Measurements from ENCODE around the gene HELZ2. TPM values are rescaled to one million over a fixed set of nuclear protein-coding genes. Genes with fewer than 3 reads are reported as not detected.

Gene HELZ2, protein sequence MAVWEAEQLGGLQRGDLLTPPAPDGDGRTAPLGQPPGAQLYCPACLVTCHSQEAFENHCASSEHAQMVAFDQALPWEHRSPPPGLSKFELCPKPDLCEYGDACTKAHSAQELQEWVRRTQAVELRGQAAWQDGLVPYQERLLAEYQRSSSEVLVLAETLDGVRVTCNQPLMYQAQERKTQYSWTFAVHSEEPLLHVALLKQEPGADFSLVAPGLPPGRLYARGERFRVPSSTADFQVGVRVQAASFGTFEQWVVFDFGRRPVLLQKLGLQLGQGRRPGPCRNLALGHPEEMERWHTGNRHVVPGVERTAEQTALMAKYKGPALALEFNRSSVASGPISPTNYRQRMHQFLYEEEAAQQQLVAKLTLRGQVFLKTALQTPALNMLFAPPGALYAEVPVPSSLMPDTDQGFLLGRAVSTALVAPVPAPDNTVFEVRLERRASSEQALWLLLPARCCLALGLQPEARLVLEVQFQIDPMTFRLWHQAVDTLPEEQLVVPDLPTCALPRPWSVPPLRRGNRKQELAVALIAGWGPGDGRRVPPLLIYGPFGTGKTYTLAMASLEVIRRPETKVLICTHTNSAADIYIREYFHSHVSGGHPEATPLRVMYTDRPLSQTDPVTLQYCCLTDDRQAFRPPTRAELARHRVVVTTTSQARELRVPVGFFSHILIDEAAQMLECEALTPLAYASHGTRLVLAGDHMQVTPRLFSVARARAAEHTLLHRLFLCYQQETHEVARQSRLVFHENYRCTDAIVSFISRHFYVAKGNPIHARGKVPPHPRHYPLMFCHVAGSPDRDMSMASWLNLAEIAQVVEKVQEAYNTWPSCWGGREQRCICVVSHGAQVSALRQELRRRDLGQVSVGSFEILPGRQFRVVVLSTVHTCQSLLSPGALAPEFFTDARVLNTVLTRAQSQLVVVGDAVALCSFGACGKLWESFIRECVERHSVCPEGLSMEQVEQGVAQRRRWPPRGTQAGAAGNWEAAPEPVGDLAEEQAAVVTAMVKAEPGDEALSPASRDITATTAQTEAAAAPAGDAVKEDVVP (N-terminal part only)
- 4.2 and 4.7 TPM in 2 replicates for total RNA-seq (2012; rRNA removed)
- 10.6 and 12.2 TPM in 2 replicates for polyA plus RNA-seq (2012; rRNA removed)
- polyA plus RNA-seq (2012; cell fraction: cytosol; rRNA removed), result 3.2 and 6.8 TPM in 2 replicates
- 10.9 and 32.5 TPM in 2 replicates for polyA plus RNA-seq (2012; cell fraction: nucleus; rRNA removed; ENCODE audit: low replicate concordance)
- percentile 45 among the genes with signal in this experiment for Bru-seq, nascent RNA
- BruChase-seq, experiment 1, labeled RNA remaining after a 6-hour chase, result percentile 58 among the genes with signal in this experiment
- BruChase-seq, experiment 2, labeled RNA remaining after a 2-hour chase, result percentile 61 among the genes with signal in this experiment
- long read RNA-seq, partial matches to known transcripts, result 0 of 1 reads
- long read RNA-seq, other reads (novel, unspliced or antisense), result 1 of 1 reads

DNA sequence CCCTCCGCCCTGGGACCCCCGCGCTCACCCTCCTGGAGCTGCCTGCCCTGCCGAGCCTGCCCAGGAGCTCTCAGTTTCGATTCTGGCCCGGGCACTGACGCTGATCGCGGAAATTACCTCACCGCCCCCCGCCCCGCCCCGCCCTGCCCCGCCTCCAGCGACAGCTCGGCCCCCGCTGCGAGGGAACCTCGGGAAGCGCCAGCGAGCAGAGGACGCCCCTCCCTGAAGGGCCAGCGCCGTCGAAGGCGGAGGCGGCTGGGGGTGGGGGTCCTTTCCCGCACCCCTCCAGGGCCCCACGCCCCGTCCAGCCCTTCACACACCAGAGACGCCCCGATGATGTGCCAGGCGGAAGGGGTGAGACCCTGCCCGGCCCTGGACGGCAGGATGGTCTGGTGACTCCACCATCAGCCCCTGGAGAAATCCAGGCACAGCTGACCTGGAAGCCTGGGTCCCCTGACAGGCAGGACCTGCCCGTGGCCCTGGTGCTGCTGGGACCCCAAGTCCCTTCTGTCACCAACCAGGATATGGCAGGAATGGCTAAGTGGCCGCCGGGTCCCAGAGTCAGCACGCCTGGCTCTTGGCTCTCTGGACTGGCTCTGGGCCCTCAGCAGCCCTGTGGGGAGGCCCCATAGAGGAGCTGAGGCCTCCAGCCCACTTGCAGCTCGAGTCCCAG is at the start of gene HELZ2:
HELZ2 (minus strand) TSS at position 84 of the 673 bp plus-strand sequence. CDS start 1,854 bp downstream, outside the sequence.
- ChIA-PET POLR2A (ENCODE audit: unreplicated experiment) (interaction anchor here (0.6 kb wide), 1 partner anchor 16 kb away, joined by 6 read pairs; no protein-coding TSS in a partner anchor), CTCF (no interaction called here)
- Histone ChIP-seq H3K56ac (ENCODE audit: extremely low read depth, insufficient read depth, low read length) (peak within 1 kb of the TSS; percentile 35), H3K23ac (ENCODE audit: low read depth, low read length) (peak within 1 kb of the TSS; percentile 82), H2BK20ac (ENCODE audit: low read depth, low read length) (no peak within 1 kb of the TSS; the same call in 1 of the 2 replicates), H4K5ac (ENCODE audit: low read depth, low read length) (peak within 1 kb of the TSS; percentile 89), H2BK120ac (ENCODE audit: low read depth, low read length) (peak within 1 kb of the TSS; percentile 51; the same call in 1 of the 2 replicates), H2AK5ac (ENCODE audit: low read depth, low read length) (peak within 1 kb of the TSS; percentile 88), H3K14ac (replicated peaks; ENCODE audit: low read depth, low read length) (peak within 1 kb of the TSS; percentile 75), H3K9me3 (ENCODE audit: control insufficient read depth, insufficient read depth, low read length) (no peaks in the 10 kb centered on the region), H3K18ac (ENCODE audit: low read depth, low read length) (peak within 1 kb of the TSS; percentile 19), H2BK15ac (ENCODE audit: low read depth, low read length) (peak within 1 kb of the TSS; percentile 81; the same call in 1 of the 3 replicates), H3K4ac (ENCODE audit: low read depth, low read length) (peak within 1 kb of the TSS; percentile 92), H3K79me1 (ENCODE audit: low read depth in 1 of 2, low read length in 2 of 2) (peaks cover 4 to 13% of the 10 kb centered on the region in 2 experiments), H2AFZ (replicated peaks; ENCODE audit: low read length, poor library complexity) (peak within 1 kb of the TSS; percentile 95), H2BK5ac (ENCODE audit: low read depth, low read length, poor library complexity, severe bottlenecking) (peak within 1 kb of the TSS; percentile 71), H3K4me1 (ENCODE audit: control insufficient read depth, insufficient read depth, low read length) (peaks cover 10% of the 10 kb centered on the region), H3K4me3 (ENCODE audit: insufficient read depth, low read depth, low read length) (peak within 1 kb of the TSS; percentile 85), H3K9me1 (ENCODE audit: insufficient read depth, low read length) (peaks cover 3% of the 10 kb centered on the region; the same call in 1 of the 2 replicates), H2AK9ac (replicated peaks; ENCODE audit: low read depth, low read length, poor library complexity) (peak within 1 kb of the TSS; percentile 99), H4K8ac (ENCODE audit: low read depth in 2 of 2, low read length in 2 of 2) (peak within 1 kb of the TSS; percentile 92 to 95), H3K27me3 (ENCODE audit: control insufficient read depth, insufficient read depth, low read length) (no peaks in the 10 kb centered on the region), H4K20me1 (ENCODE audit: insufficient read depth, low read length) (no peaks in the 10 kb centered on the region), H3K27ac (ENCODE audit: insufficient read depth, low read length) (peak within 1 kb of the TSS; percentile 83), H3K9ac (ENCODE audit: low read depth, low read length) (peak within 1 kb of the TSS; percentile 95), H3K36me3 (ENCODE audit: control insufficient read depth, insufficient read depth, low read length) (peaks cover 6% of the 10 kb centered on the region; the same call in 1 of the 2 replicates), H4K91ac (ENCODE audit: insufficient read depth, low read depth, low read length) (peak within 1 kb of the TSS; percentile 89), H3K4me2 (ENCODE audit: low read depth, low read length) (peak within 1 kb of the TSS; percentile 76)
- TF ChIP-seq MAZ (IDR thresholded peaks at IDR 0.05; ENCODE audit: borderline replicate concordance, low read depth, low read length) (peak; percentile 72; the same call in 1 of the 2 replicates), POLR2A (IDR thresholded peaks at IDR 0.05; ENCODE audit: low read depth, low read length) (peak; percentile 64; the same call in 1 of the 2 replicates), MAFK (IDR thresholded peaks at IDR 0.05; ENCODE audit: low read depth, low read length) (no peak)
- in situ Hi-C loops (cut with MboI; ENCODE audit: low sequenced_read_pairs), result no loop called here
- dilution Hi-C loops (cut with HindIII; ENCODE audit: low sequenced_read_pairs, unreplicated experiment), result no loop called here
- WGBS, 2 experiments (ENCODE audit: extremely low coverage in 2 of 2, insufficient read length in 1 of 2), result 12% methylated on average over 5 of the region's 40 CpGs; no CpG with 5 or more reads in 1 of the 2 experiments
- peak; percentile 93 for ATAC-seq (ENCODE audit: low read depth)
- BruUV-seq (replicated peaks), result no TSS peak
- peak; percentile 44 for DNase-seq
- intact Hi-C loops (cut with micrococcal nuclease), result no loop called here
